HG02759 (cell line): ENCODE data around the gene ANKS1A.
"Not testable (repeated sequence)": the region's sequence is repeated elsewhere in the genome, so short reads cannot be mapped to it uniquely, and the experiment has no call there.

Experiments
- ATAC-seq: cut with Tn5 transposase; IDR thresholded peaks from one replicate; pipeline ENCODE4 v1.9.1; 2021; ENCODE audit warnings: mild to moderate bottlenecking, moderate library complexity; ENCODE audit not compliant: unreplicated experiment

The ANKS1A gene

GRCh38 chr6:34990971-34991560, 102.0 kb downstream of the ANKS1A start:
- no peak for ATAC-seq

GRCh38 chr6:34992376-34992775, 103.3 kb downstream of the ANKS1A start:
- ATAC-seq, result no peak

- ATAC-seq, result no peak
Observed at GRCh38 chr6:34993213-34993612, 104.2 kb downstream of the ANKS1A start.

GRCh38 chr6:34994693-34995092, 105.6 kb downstream of the ANKS1A start:
- ATAC-seq, result no peak

GRCh38 chr6:34998417-34998816, 109.4 kb downstream of the ANKS1A start:
- ATAC-seq, result not testable (repeated sequence)

GRCh38 chr6:34999153-34999552, 110.1 kb downstream of the ANKS1A start:
- ATAC-seq, result not testable (repeated sequence)

- ATAC-seq, result not testable (repeated sequence)
Observed at GRCh38 chr6:34999962-35000361, 110.9 kb downstream of the ANKS1A start.

- ATAC-seq, result not testable (repeated sequence)
Observed at GRCh38 chr6:35001349-35001748, 112.3 kb downstream of the ANKS1A start.

- not testable (repeated sequence) for ATAC-seq
Observed at GRCh38 chr6:35003886-35004530, 115.0 kb downstream of the ANKS1A start.

GRCh38 chr6:35007016-35007415, 118.0 kb downstream of the ANKS1A start:
- ATAC-seq, result no peak

GRCh38 chr6:35008858-35009257, 119.8 kb downstream of the ANKS1A start:
- no peak for ATAC-seq

- peak; percentile 57 for ATAC-seq
Observed at GRCh38 chr6:35011096-35012041, 122.3 kb downstream of the ANKS1A start.

GRCh38 chr6:35013701-35014100, 124.6 kb downstream of the ANKS1A start:
- no peak for ATAC-seq

- no peak for ATAC-seq
Observed at GRCh38 chr6:35014341-35014740, 125.3 kb downstream of the ANKS1A start.

GRCh38 chr6:35014786-35015185, 125.7 kb downstream of the ANKS1A start:
- no peak for ATAC-seq

GRCh38 chr6:35015476-35015875, 126.4 kb downstream of the ANKS1A start:
- ATAC-seq, result no peak

GRCh38 chr6:35015996-35016395, 126.9 kb downstream of the ANKS1A start:
- ATAC-seq, result no peak

- ATAC-seq, result no peak
Observed at GRCh38 chr6:35016502-35017321, 127.7 kb downstream of the ANKS1A start.

- ATAC-seq, result no peak
Observed at GRCh38 chr6:35017411-35018181, 128.5 kb downstream of the ANKS1A start.

- no peak for ATAC-seq
Observed at GRCh38 chr6:35018182-35018519, 129.1 kb downstream of the ANKS1A start.
